ACHN (cell line): Measurements from ENCODE around the gene C16orf90.
A peak's percentile ranks its signal among the peaks of the same experiment; 100 is the strongest.

Source experiments
- DNase-seq: peaks from one replicate; pipeline ENCODE4 v3.0.0-alpha.2; 2015
- in situ Hi-C: cut with HindIII; loops from 2 replicates; pipeline ENCODE4 v1.10.0; 2017; ENCODE audit warnings: low sequenced_read_pairs, low pct_ligation_motif_present, low pct_unique_long_range_greater_than_20kb

C16orf90 gene

GRCh38 chr16:3457434-3458252, 37.6 kb downstream of the C16orf90 start:
- DNase-seq = peak; percentile 95
- in situ Hi-C loops = no loop called here

GRCh38 chr16:3454631-3455147, 40.6 kb downstream of the C16orf90 start:
- in situ Hi-C loops = no loop called here
- no peak for DNase-seq

GRCh38 chr16:3454093-3454492, 41.2 kb downstream of the C16orf90 start:
- peak; percentile 25 for DNase-seq
- in situ Hi-C loops = no loop called here

- peak; percentile 77 for DNase-seq
- in situ Hi-C loops = no loop called here
Observed at GRCh38 chr16:3444032-3444388, 51.3 kb downstream of the C16orf90 start.
